ENCODE results near the gene GPANK1. TPM values are rescaled to one million over a fixed set of nuclear protein-coding genes. Genes with fewer than 3 reads are reported as not detected.
A peak's percentile ranks its signal among the peaks of the same experiment; 100 is the strongest.

The GPANK1 gene
- total RNA-seq, 2 experiments from 2014 or later: 29.0 to 34.7 TPM

GRCh38 chr6:31690231-31691077 is 25.7 kb upstream of the GPANK1 start:
- Mint-ChIP-seq H3K4me3 (no peak overlapping the region), H3K27ac (no peak overlapping the region), H3K27me3 (ENCODE audit: low read depth) (no peaks in the 10 kb centered on the region), H3K9me3 (ENCODE audit: insufficient read depth) (no peaks in the 10 kb centered on the region), H3K36me3 (ENCODE audit: low read depth) (peaks cover 44% of the 10 kb centered on the region), H3K4me1 (ENCODE audit: low read depth) (peaks cover 4% of the 10 kb centered on the region)
- ChIA-PET CTCF (interaction anchor here (0.5 to 1.9 kb wide), 8 partner anchors 9 to 92 kb away, joined by 3 to 9 read pairs (median 3); partner anchors contain the start of genes ABHD16A, LY6G5B and LY6G5C), POLR2A (interaction anchor here (0.9 to 1.3 kb wide), 3 partner anchors 13 to 47 kb away, joined by 3 to 4 read pairs (median 3); partner anchors contain the start of gene ABHD16A)
- no peak for DNase-seq
- no peak for ATAC-seq

GRCh38 chr6:31689249-31690110 is 24.7 kb upstream of the GPANK1 start:
- CTCF ChIA-PET: interaction anchor here (0.5 to 1.6 kb wide), 7 partner anchors 8 to 91 kb away, joined by 3 to 7 read pairs (median 3); partner anchors contain the start of gene LY6G5C
- no peak for ATAC-seq
- Mint-ChIP-seq H3K9me3 (ENCODE audit: insufficient read depth) (no peaks in the 10 kb centered on the region), H3K27me3 (ENCODE audit: low read depth) (no peaks in the 10 kb centered on the region), H3K27ac (no peak overlapping the region), H3K36me3 (ENCODE audit: low read depth) (peaks cover 40% of the 10 kb centered on the region), H3K4me1 (ENCODE audit: low read depth) (peaks cover 4% of the 10 kb centered on the region), H3K4me3 (no peak overlapping the region)
- no peak for DNase-seq
- POLR2A ChIA-PET: no interaction called here

GRCh38 chr6:31687860-31688693 is 23.3 kb upstream of the GPANK1 start:
- H3K27me3 Mint-ChIP-seq (ENCODE audit: low read depth): no peaks in the 10 kb centered on the region
- ATAC-seq (no peak), DNase-seq (no peak)
- no peak overlapping the region for H3K4me3 Mint-ChIP-seq
- no peak overlapping the region for H3K27ac Mint-ChIP-seq
- ChIA-PET POLR2A (no interaction called here), CTCF (interaction anchor here (1.1 kb wide), 1 partner anchor 82 kb away, joined by 3 read pairs; no protein-coding TSS in a partner anchor)
- no peaks in the 10 kb centered on the region for H3K9me3 Mint-ChIP-seq (ENCODE audit: insufficient read depth)
- peaks cover 40% of the 10 kb centered on the region for H3K36me3 Mint-ChIP-seq (ENCODE audit: low read depth)
- H3K4me1 Mint-ChIP-seq (ENCODE audit: low read depth): peaks cover 4% of the 10 kb centered on the region

GRCh38 chr6:31687321-31687720 is 22.5 kb upstream of the GPANK1 start:
- ATAC-seq (no peak), DNase-seq (no peak)
- H3K4me3 Mint-ChIP-seq: no peak overlapping the region
- peaks cover 36% of the 10 kb centered on the region for H3K36me3 Mint-ChIP-seq (ENCODE audit: low read depth)
- peaks cover 4% of the 10 kb centered on the region for H3K4me1 Mint-ChIP-seq (ENCODE audit: low read depth)
- POLR2A ChIA-PET: no interaction called here
- no peak overlapping the region for H3K27ac Mint-ChIP-seq
- H3K9me3 Mint-ChIP-seq (ENCODE audit: insufficient read depth): no peaks in the 10 kb centered on the region
- no peaks in the 10 kb centered on the region for H3K27me3 Mint-ChIP-seq (ENCODE audit: low read depth)
- CTCF ChIA-PET: no interaction called here

- H3K36me3 Mint-ChIP-seq (ENCODE audit: low read depth): peaks cover 37% of the 10 kb centered on the region
- no peaks in the 10 kb centered on the region for H3K27me3 Mint-ChIP-seq (ENCODE audit: low read depth)
- H3K4me1 Mint-ChIP-seq (ENCODE audit: low read depth): peaks cover 10% of the 10 kb centered on the region
- ChIA-PET CTCF (no interaction called here), POLR2A (no interaction called here)
- DNase-seq (no peak), ATAC-seq (no peak)
- H3K27ac Mint-ChIP-seq: no peak overlapping the region
- H3K4me3 Mint-ChIP-seq: no peak overlapping the region
- H3K9me3 Mint-ChIP-seq (ENCODE audit: insufficient read depth): no peaks in the 10 kb centered on the region
These were observed 21.7 kb upstream of the GPANK1 start for GRCh38 chr6:31686483-31686882.

GRCh38 chr6:31683591-31683990 is 18.8 kb upstream of the GPANK1 start:
- Mint-ChIP-seq H3K27ac (no peak overlapping the region), H3K9me3 (ENCODE audit: insufficient read depth) (no peaks in the 10 kb centered on the region), H3K4me3 (no peak overlapping the region), H3K4me1 (ENCODE audit: low read depth) (peaks cover 32% of the 10 kb centered on the region), H3K36me3 (ENCODE audit: low read depth) (peaks cover 19% of the 10 kb centered on the region), H3K27me3 (ENCODE audit: low read depth) (no peaks in the 10 kb centered on the region)
- ChIA-PET POLR2A (no interaction called here), CTCF (no interaction called here)
- no peak for ATAC-seq
- DNase-seq: no peak

- H3K9me3 Mint-ChIP-seq (ENCODE audit: insufficient read depth): no peaks in the 10 kb centered on the region
- ChIA-PET POLR2A (interaction anchor here (0.7 to 1.3 kb wide), 4 partner anchors 21 to 136 kb away, joined by 3 to 4 read pairs (median 3); partner anchors contain the start of gene C6orf47), CTCF (interaction anchor here (0.8 to 2.2 kb wide), 12 partner anchors 9 to 217 kb away, joined by 3 to 25 read pairs (median 4); partner anchors contain the start of genes ABHD16A, DDAH2 and NEU1)
- peaks cover 43% of the 10 kb centered on the region for H3K4me1 Mint-ChIP-seq (ENCODE audit: low read depth)
- no peaks in the 10 kb centered on the region for H3K27me3 Mint-ChIP-seq (ENCODE audit: low read depth)
- H3K4me3 Mint-ChIP-seq: peak overlapping the region; percentile 62
- peaks cover 13% of the 10 kb centered on the region for H3K36me3 Mint-ChIP-seq (ENCODE audit: low read depth)
- DNase-seq (peak; percentile 45), ATAC-seq (peak; percentile 77)
- peak overlapping the region; percentile 58 for H3K27ac Mint-ChIP-seq
These were observed 16.4 kb upstream of the GPANK1 start for GRCh38 chr6:31681135-31681671.

- Mint-ChIP-seq H3K27ac (peak within 1 kb of the TSS; percentile 58), H3K27me3 (ENCODE audit: low read depth) (no peaks in the 10 kb centered on the region), H3K4me3 (peak within 1 kb of the TSS; percentile 62), H3K4me1 (ENCODE audit: low read depth) (peaks cover 43% of the 10 kb centered on the region), H3K36me3 (ENCODE audit: low read depth) (peaks cover 11% of the 10 kb centered on the region), H3K9me3 (ENCODE audit: insufficient read depth) (no peaks in the 10 kb centered on the region)
- ChIA-PET CTCF (interaction anchor here (0.6 to 2.2 kb wide), 15 partner anchors 9 to 272 kb away, joined by 3 to 25 read pairs (median 4); partner anchors contain the start of genes ABHD16A and NEU1), POLR2A (interaction anchor here (0.7 to 1.3 kb wide), 4 partner anchors 20 to 59 kb away, joined by 3 to 4 read pairs (median 3); partner anchors contain the start of gene C6orf47)
- DNase-seq (peak; percentile 76), ATAC-seq (peak; percentile 70)
These were observed 15.7 kb upstream of the GPANK1 start, which contains the start of gene LY6G5C for GRCh38 chr6:31680226-31681134. TSS of gene LY6G5C (minus strand) at chr6:31681067. CDS start at chr6:31680373, 694 bp downstream.

GRCh38 chr6:31677955-31678354 is 13.2 kb upstream of the GPANK1 start:
- DNase-seq (no peak), ATAC-seq (no peak)
- no peak overlapping the region for H3K27ac Mint-ChIP-seq
- H3K4me3 Mint-ChIP-seq: no peak overlapping the region
- ChIA-PET POLR2A (interaction anchor here (0.6 to 1.3 kb wide), 2 partner anchors 13 to 284 kb away, joined by 3 read pairs; partner anchors contain the start of gene GPANK1), CTCF (interaction anchor here (0.7 to 1.8 kb wide), 2 partner anchors 13 to 60 kb away, joined by 4 to 7 read pairs; no protein-coding TSS in a partner anchor)
- H3K36me3 Mint-ChIP-seq (ENCODE audit: low read depth): peaks cover 9% of the 10 kb centered on the region
- peaks cover 43% of the 10 kb centered on the region for H3K4me1 Mint-ChIP-seq (ENCODE audit: low read depth)
- no peaks in the 10 kb centered on the region for H3K9me3 Mint-ChIP-seq (ENCODE audit: insufficient read depth)
- H3K27me3 Mint-ChIP-seq (ENCODE audit: low read depth): no peaks in the 10 kb centered on the region

GRCh38 chr6:31676904-31677303 is 12.1 kb upstream of the GPANK1 start:
- POLR2A ChIA-PET: interaction anchor here (1.3 kb wide), 1 partner anchor 12 kb away, joined by 3 read pairs; the partner anchor contains the start of gene GPANK1

More at GRCh38 chr6:31676904-31677303, 12.1 kb upstream of the GPANK1 start:
- no peaks in the 10 kb centered on the region for H3K27me3 Mint-ChIP-seq (ENCODE audit: low read depth)
- CTCF ChIA-PET: interaction anchor here (0.5 to 1.8 kb wide), 2 partner anchors 14 to 263 kb away, joined by 3 to 7 read pairs; no protein-coding TSS in a partner anchor
- no peaks in the 10 kb centered on the region for H3K9me3 Mint-ChIP-seq (ENCODE audit: insufficient read depth)
- peaks cover 18% of the 10 kb centered on the region for H3K36me3 Mint-ChIP-seq (ENCODE audit: low read depth)
- peaks cover 40% of the 10 kb centered on the region for H3K4me1 Mint-ChIP-seq (ENCODE audit: low read depth)
- DNase-seq: no peak
- no peak overlapping the region for H3K27ac Mint-ChIP-seq
- no peak overlapping the region for H3K4me3 Mint-ChIP-seq
- ATAC-seq: no peak

Measured in activated CD8-positive, alpha-beta T cell treated with anti-CD3 and anti-CD28 coated beads, Interleukin-2, amount 10 ng/mL, durations not matched to agents 7 days and 5 days (primary cell).